AG08396 (cell line): ENCODE data around the gene PPEF1.
A peak's percentile ranks its signal among the peaks of the same experiment; 100 is the strongest.
"Not testable (repeated sequence)": the region's sequence is repeated elsewhere in the genome, so short reads cannot be mapped to it uniquely, and the experiment has no call there.

Experiments
- DNase-seq: peaks from one replicate; pipeline ENCODE4 v3.0.0; 2012; ENCODE audit warnings: low spot score, mixed read lengths

Gene PPEF1

GRCh38 chrX:18793601-18794089 lies 86.2 kb downstream of the PPEF1 start:
- no peak for DNase-seq

GRCh38 chrX:18797141-18797540 lies 89.7 kb downstream of the PPEF1 start:
- DNase-seq, result no peak

- DNase-seq, result no peak
Observed at GRCh38 chrX:18799911-18800310, 92.5 kb downstream of the PPEF1 start.

GRCh38 chrX:18809641-18810040 lies 102.2 kb downstream of the PPEF1 start:
- no peak for DNase-seq

GRCh38 chrX:18810416-18810815 lies 103.0 kb downstream of the PPEF1 start:
- no peak for DNase-seq

- DNase-seq, result no peak
Observed at GRCh38 chrX:18825375-18825774, 117.9 kb downstream of the PPEF1 start.

GRCh38 chrX:18828832-18829404 lies 121.5 kb downstream of the PPEF1 start:
- no peak for DNase-seq

GRCh38 chrX:18833071-18833731 lies 125.8 kb downstream of the PPEF1 start:
- DNase-seq, result peak; percentile 15

- not testable (repeated sequence) for DNase-seq
Observed at GRCh38 chrX:18847901-18848300, 140.5 kb downstream of the PPEF1 start.

- no peak for DNase-seq
Observed at GRCh38 chrX:18855919-18856644, 148.6 kb downstream of the PPEF1 start.

GRCh38 chrX:18856645-18856997 lies 149.2 kb downstream of the PPEF1 start:
- DNase-seq, result no peak

GRCh38 chrX:18861511-18861910 lies 154.1 kb downstream of the PPEF1 start:
- no peak for DNase-seq

- no peak for DNase-seq
Observed at GRCh38 chrX:18864390-18864920, 157.0 kb downstream of the PPEF1 start.

GRCh38 chrX:18871161-18871890 lies 163.9 kb downstream of the PPEF1 start:
- no peak for DNase-seq

GRCh38 chrX:18871970-18872369 lies 164.5 kb downstream of the PPEF1 start:
- DNase-seq, result no peak

- DNase-seq, result no peak
Observed at GRCh38 chrX:18872621-18873020, 165.2 kb downstream of the PPEF1 start.

- DNase-seq, result peak; percentile 30
Observed at GRCh38 chrX:18873189-18873791, 165.8 kb downstream of the PPEF1 start.

GRCh38 chrX:18873836-18874235 lies 166.4 kb downstream of the PPEF1 start:
- no peak for DNase-seq

GRCh38 chrX:18874560-18875255 lies 167.3 kb downstream of the PPEF1 start:
- no peak for DNase-seq

- DNase-seq, result no peak
Observed at GRCh38 chrX:18875256-18875878, 167.9 kb downstream of the PPEF1 start.

GRCh38 chrX:18877469-18877868 lies 170.0 kb downstream of the PPEF1 start:
- no peak for DNase-seq
